BLaER1 (cell line): ENCODE data around the gene ZNF593.

Source experiments
- H3K27ac ChIP-seq: shearing (Covaris generic); formaldehyde crosslinking; 2 replicates; pipeline ENCODE4 v1.8.1; 2022
- H3K27me3 ChIP-seq: shearing (Covaris generic); formaldehyde crosslinking; 2 replicates; pipeline ENCODE4 v1.8.1; 2022
- H3K36me3 ChIP-seq: shearing (Covaris generic); formaldehyde crosslinking; 2 replicates; pipeline ENCODE4 v1.8.1; 2022
- H3K4me1 ChIP-seq: shearing (Covaris generic); formaldehyde crosslinking; 2 replicates; pipeline ENCODE4 v1.8.1; 2022
- H3K4me2 ChIP-seq: shearing (Covaris generic); formaldehyde crosslinking; 2 replicates; pipeline ENCODE4 v1.8.1; 2022
- H3K4me3 ChIP-seq: shearing (Covaris generic); formaldehyde crosslinking; 2 replicates; pipeline ENCODE4 v1.8.1; 2022
- H3K9ac ChIP-seq: shearing (Covaris generic); formaldehyde crosslinking; 2 replicates; pipeline ENCODE4 v1.8.1; 2022
- H3K9me3 ChIP-seq: shearing (Covaris generic); formaldehyde crosslinking; 2 replicates; pipeline ENCODE4 v1.8.1; 2022
- H4K20me1 ChIP-seq: shearing (Covaris generic); formaldehyde crosslinking; 2 replicates; pipeline ENCODE4 v1.8.1; 2022
- Cebpa-rat ChIP-seq: shearing (Covaris generic); IDR thresholded peaks from 2 replicates; pipeline ENCODE4 v1.8.1; 2022

The ZNF593 gene

GRCh38 chr1:26203642-26204318 lies 34.1 kb downstream of the ZNF593 start:
- H3K4me1 ChIP-seq: peaks cover 12% of the 10 kb centered on the region
- H3K27me3 ChIP-seq: no peaks in the 10 kb centered on the region
- H3K9me3 ChIP-seq: no peaks in the 10 kb centered on the region
- TF ChIP-seq Cebpa-rat: no peak
- no peaks in the 10 kb centered on the region for H3K36me3 ChIP-seq
- H4K20me1 ChIP-seq: no peaks in the 10 kb centered on the region
- peak overlapping the region; percentile 55 for H3K4me2 ChIP-seq
- no peak overlapping the region for H3K4me3 ChIP-seq
- no peak overlapping the region for H3K27ac ChIP-seq
- no peak overlapping the region for H3K9ac ChIP-seq

GRCh38 chr1:26210147-26210870 lies 40.6 kb downstream of the ZNF593 start:
- no peaks in the 10 kb centered on the region for H3K36me3 ChIP-seq
- no peak overlapping the region for H3K27ac ChIP-seq
- H3K4me3 ChIP-seq: no peak overlapping the region
- 0 out of 2 replicates have a peak overlapping the region, but pooled peaks have one; percentile 2 for H3K4me2 ChIP-seq
- no peak overlapping the region for H3K9ac ChIP-seq
- no peak for TF ChIP-seq Cebpa-rat
- peaks cover 8% of the 10 kb centered on the region for H3K4me1 ChIP-seq
- no peaks in the 10 kb centered on the region for H3K27me3 ChIP-seq
- no peaks in the 10 kb centered on the region for H3K9me3 ChIP-seq
- no peaks in the 10 kb centered on the region for H4K20me1 ChIP-seq

GRCh38 chr1:26212726-26213125 lies 43.0 kb downstream of the ZNF593 start:
- no peaks in the 10 kb centered on the region for H3K9me3 ChIP-seq
- H3K4me3 ChIP-seq: no peak overlapping the region
- no peaks in the 10 kb centered on the region for H4K20me1 ChIP-seq
- no peak for TF ChIP-seq Cebpa-rat
- H3K27ac ChIP-seq: no peak overlapping the region
- H3K4me2 ChIP-seq: no peak overlapping the region
- H3K4me1 ChIP-seq: peaks cover 8% of the 10 kb centered on the region
- no peaks in the 10 kb centered on the region for H3K27me3 ChIP-seq
- H3K9ac ChIP-seq: no peak overlapping the region
- no peaks in the 10 kb centered on the region for H3K36me3 ChIP-seq

GRCh38 chr1:26213335-26213905 lies 43.7 kb downstream of the ZNF593 start:
- no peak overlapping the region for H3K4me3 ChIP-seq
- no peak overlapping the region for H3K4me2 ChIP-seq
- H3K36me3 ChIP-seq: no peaks in the 10 kb centered on the region
- peaks cover 8% of the 10 kb centered on the region for H3K4me1 ChIP-seq
- no peak for TF ChIP-seq Cebpa-rat
- no peaks in the 10 kb centered on the region for H3K9me3 ChIP-seq
- H4K20me1 ChIP-seq: no peaks in the 10 kb centered on the region
- no peak overlapping the region for H3K9ac ChIP-seq
- H3K27ac ChIP-seq: no peak overlapping the region
- no peaks in the 10 kb centered on the region for H3K27me3 ChIP-seq

- no peaks in the 10 kb centered on the region for H3K27me3 ChIP-seq
- H3K4me2 ChIP-seq: no peak overlapping the region
- no peak for TF ChIP-seq Cebpa-rat
- no peak overlapping the region for H3K9ac ChIP-seq
- H3K4me1 ChIP-seq: no peaks in the 10 kb centered on the region; the same call in 1 of the 2 replicates
- no peaks in the 10 kb centered on the region for H3K36me3 ChIP-seq
- no peak overlapping the region for H3K27ac ChIP-seq
- H3K4me3 ChIP-seq: no peak overlapping the region
- no peaks in the 10 kb centered on the region for H3K9me3 ChIP-seq
- H4K20me1 ChIP-seq: no peaks in the 10 kb centered on the region
Measured at GRCh38 chr1:26215246-26215645, 45.5 kb downstream of the ZNF593 start.

GRCh38 chr1:26218906-26219494 lies 49.3 kb downstream of the ZNF593 start:
- Histone ChIP-seq H3K27ac (no peak overlapping the region), H3K4me1 (peaks cover 9% of the 10 kb centered on the region; the same call in 1 of the 2 replicates), H4K20me1 (no peaks in the 10 kb centered on the region), H3K4me2 (no peak overlapping the region), H3K9me3 (no peaks in the 10 kb centered on the region), H3K36me3 (no peaks in the 10 kb centered on the region), H3K4me3 (no peak overlapping the region), H3K9ac (no peak overlapping the region), H3K27me3 (peaks cover under 1% of the 10 kb centered on the region; the same call in 1 of the 2 replicates)
- TF ChIP-seq Cebpa-rat: no peak
